ENCODE results near the gene ST8SIA6.

ST8SIA6 gene

GRCh38 chr10:17282311-17282710 lies 172.1 kb downstream of the ST8SIA6 start:
- no peaks in the 10 kb centered on the region for H3K9me3 ChIP-seq (ENCODE audit: control insufficient read depth, low read length)
- H3K4me2 ChIP-seq (ENCODE audit: low read length): no peak overlapping the region
- H3K36me3 ChIP-seq (ENCODE audit: control insufficient read depth, insufficient read depth, low read length): no peaks in the 10 kb centered on the region
- no peak overlapping the region for H3K27ac ChIP-seq
- H3K9ac ChIP-seq: no peak overlapping the region
- TF ChIP-seq, protein P1, sequence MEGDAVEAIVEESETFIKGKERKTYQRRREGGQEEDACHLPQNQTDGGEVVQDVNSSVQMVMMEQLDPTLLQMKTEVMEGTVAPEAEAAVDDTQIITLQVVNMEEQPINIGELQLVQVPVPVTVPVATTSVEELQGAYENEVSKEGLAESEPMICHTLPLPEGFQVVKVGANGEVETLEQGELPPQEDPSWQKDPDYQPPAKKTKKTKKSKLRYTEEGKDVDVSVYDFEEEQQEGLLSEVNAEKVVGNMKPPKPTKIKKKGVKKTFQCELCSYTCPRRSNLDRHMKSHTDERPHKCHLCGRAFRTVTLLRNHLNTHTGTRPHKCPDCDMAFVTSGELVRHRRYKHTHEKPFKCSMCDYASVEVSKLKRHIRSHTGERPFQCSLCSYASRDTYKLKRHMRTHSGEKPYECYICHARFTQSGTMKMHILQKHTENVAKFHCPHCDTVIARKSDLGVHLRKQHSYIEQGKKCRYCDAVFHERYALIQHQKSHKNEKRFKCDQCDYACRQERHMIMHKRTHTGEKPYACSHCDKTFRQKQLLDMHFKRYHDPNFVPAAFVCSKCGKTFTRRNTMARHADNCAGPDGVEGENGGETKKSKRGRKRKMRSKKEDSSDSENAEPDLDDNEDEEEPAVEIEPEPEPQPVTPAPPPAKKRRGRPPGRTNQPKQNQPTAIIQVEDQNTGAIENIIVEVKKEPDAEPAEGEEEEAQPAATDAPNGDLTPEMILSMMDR (IDR thresholded peaks at IDR 0.05): no peak
- H3K79me2 ChIP-seq: no peaks in the 10 kb centered on the region
- H2AFZ ChIP-seq: no peak overlapping the region
- H3K4me3 ChIP-seq (ENCODE audit: low read depth, low read length): no peak overlapping the region
- H3K27me3 ChIP-seq (ENCODE audit: control insufficient read depth, insufficient read depth, low read length): no peaks in the 10 kb centered on the region
- H3K4me1 ChIP-seq: no peaks in the 10 kb centered on the region

DNA sequence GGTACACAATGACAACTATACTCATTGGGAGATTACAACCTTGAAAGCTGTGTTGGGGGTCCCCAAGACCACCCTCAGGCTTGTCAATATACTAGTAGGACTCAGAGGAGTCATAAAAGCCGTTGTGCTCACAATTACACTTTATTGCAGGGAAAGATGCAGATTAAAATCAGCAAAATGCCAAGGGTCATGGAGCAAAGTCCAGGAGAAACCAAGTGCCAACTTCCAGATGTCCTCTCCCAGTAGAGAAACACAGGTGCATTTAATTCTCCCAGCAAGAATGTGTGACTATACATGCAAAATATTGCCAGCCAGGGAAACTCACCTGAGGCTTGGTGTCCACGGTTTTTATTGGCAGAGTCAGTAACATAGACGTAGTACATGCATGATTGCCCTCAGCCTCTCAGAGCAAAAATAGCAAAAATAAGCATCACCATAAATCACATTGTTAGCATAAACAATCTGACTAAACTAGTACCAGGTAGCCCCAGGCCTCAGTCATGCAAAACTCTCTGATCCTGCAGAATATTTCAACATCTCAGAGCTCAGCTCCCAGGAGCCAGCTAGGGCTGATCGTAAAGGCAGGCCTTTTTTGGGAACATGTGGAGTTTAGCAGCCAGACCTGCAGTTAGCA lies 175.7 kb downstream of the ST8SIA6 start:
- Histone ChIP-seq H3K27me3 (ENCODE audit: control insufficient read depth, insufficient read depth, low read length) (no peaks in the 10 kb centered on the region), H2AFZ (no peak overlapping the region), H3K79me2 (no peaks in the 10 kb centered on the region), H3K9ac (no peak overlapping the region), H3K9me3 (ENCODE audit: control insufficient read depth, low read length) (no peaks in the 10 kb centered on the region), H3K4me2 (ENCODE audit: low read length) (no peak overlapping the region), H3K36me3 (ENCODE audit: control insufficient read depth, insufficient read depth, low read length) (no peaks in the 10 kb centered on the region), H3K4me1 (no peaks in the 10 kb centered on the region), H3K4me3 (ENCODE audit: low read depth, low read length) (no peak overlapping the region), H3K27ac (no peak overlapping the region)
- TF ChIP-seq, protein P1 (IDR thresholded peaks at IDR 0.05): no peak

DNA sequence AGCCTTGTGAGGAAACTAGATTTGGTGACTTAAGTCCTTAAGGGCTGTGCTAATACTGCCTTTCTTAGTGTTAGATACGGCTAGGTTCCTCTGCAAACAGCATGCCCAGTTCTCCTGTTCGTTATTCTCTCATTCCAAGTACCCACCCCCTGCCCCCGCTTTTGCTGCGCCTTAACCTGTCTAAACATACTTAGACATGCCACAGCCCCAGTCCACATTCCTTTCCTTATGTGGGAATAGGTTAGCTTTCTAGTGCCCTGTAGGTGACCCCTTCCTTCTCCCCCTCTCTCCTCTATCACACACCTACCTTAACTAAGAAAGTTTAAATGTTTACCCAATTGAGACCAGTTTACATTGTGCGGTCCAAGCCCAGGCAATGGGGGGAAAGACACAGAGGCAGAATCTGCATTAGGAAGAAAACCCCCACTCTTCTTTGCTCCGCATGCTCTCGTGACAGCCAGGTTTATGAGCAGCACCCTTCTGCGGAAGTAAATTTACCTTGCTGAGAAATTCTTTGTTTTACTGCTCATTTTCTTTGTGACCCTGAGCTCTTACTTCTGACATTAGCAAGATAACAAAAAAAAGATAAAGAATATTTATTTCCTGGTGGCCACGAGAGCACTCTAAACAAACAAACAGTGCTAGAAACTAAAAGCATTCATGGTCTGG lies 177.5 kb downstream of the ST8SIA6 start:
- Histone ChIP-seq H3K79me2 (no peaks in the 10 kb centered on the region), H3K4me3 (ENCODE audit: low read depth, low read length) (no peak overlapping the region), H3K9me3 (ENCODE audit: control insufficient read depth, low read length) (no peaks in the 10 kb centered on the region), H3K27ac (no peak overlapping the region), H3K4me1 (no peaks in the 10 kb centered on the region), H3K9ac (no peak overlapping the region), H3K27me3 (ENCODE audit: control insufficient read depth, insufficient read depth, low read length) (no peaks in the 10 kb centered on the region), H3K36me3 (ENCODE audit: control insufficient read depth, insufficient read depth, low read length) (no peaks in the 10 kb centered on the region), H3K4me2 (ENCODE audit: low read length) (no peak overlapping the region), H2AFZ (no peak overlapping the region)
- TF ChIP-seq, protein P1 (IDR thresholded peaks at IDR 0.05): no peak

DNA sequence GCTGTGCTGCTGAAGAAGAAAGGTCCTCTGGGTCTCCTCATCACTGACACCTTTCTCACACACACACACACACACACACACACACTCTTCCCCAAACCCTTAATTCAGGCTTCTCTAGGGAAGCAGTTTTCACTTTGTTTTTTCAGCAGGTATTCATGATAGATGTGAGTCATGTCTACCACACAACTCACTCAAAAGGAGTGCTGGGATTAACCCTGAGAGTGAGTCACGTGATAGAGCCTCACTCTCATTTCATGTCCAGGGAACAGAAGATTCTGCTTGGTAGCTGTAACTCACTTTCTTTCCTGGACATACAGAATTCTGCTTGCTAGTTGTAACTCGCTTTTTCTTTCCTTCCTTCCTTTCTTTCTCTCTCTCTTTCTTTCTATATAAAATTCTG lies 181.0 kb downstream of the ST8SIA6 start:
- TF ChIP-seq, protein P1 (IDR thresholded peaks at IDR 0.05): no peak
- H3K4me1 ChIP-seq: no peaks in the 10 kb centered on the region
- no peak overlapping the region for H3K9ac ChIP-seq

DNA sequence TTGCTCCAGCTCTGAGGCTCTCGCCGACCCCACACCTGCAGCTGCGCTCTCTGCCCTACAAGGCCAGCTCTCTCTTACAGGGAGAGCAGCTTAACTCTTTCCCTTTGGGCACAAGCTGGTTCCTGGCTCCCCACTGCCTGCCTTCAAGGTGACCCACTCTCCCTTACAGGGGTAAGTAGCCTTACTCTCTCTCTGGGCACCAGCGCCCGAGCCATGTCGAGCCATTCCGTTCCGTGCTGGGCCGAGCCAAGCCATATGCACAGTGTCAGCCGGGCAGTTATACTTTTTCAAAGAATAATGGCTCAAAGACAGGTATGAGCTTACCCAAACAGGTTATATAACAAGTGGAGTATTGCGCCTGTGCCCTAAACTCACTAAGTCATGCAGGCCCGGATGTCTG lies 181.7 kb downstream of the ST8SIA6 start:
- no peaks in the 10 kb centered on the region for H3K27me3 ChIP-seq (ENCODE audit: control insufficient read depth, insufficient read depth, low read length)
- H3K4me1 ChIP-seq: no peaks in the 10 kb centered on the region
- no peak overlapping the region for H2AFZ ChIP-seq
- TF ChIP-seq, protein P1 (IDR thresholded peaks at IDR 0.05): no peak
- no peaks in the 10 kb centered on the region for H3K9me3 ChIP-seq (ENCODE audit: control insufficient read depth, low read length)
- no peak overlapping the region for H3K27ac ChIP-seq
- H3K9ac ChIP-seq: no peak overlapping the region
- no peak overlapping the region for H3K4me2 ChIP-seq (ENCODE audit: low read length)
- H3K36me3 ChIP-seq (ENCODE audit: control insufficient read depth, insufficient read depth, low read length): no peaks in the 10 kb centered on the region
- no peak overlapping the region for H3K4me3 ChIP-seq (ENCODE audit: low read depth, low read length)
- H3K79me2 ChIP-seq: no peaks in the 10 kb centered on the region

More for the DNA sequence above, 181.0 kb downstream of the ST8SIA6 start:
- Histone ChIP-seq H3K79me2 (no peaks in the 10 kb centered on the region), H3K4me2 (ENCODE audit: low read length) (no peak overlapping the region), H3K9me3 (ENCODE audit: control insufficient read depth, low read length) (no peaks in the 10 kb centered on the region), H3K27me3 (ENCODE audit: control insufficient read depth, insufficient read depth, low read length) (no peaks in the 10 kb centered on the region), H3K4me3 (ENCODE audit: low read depth, low read length) (no peak overlapping the region), H3K27ac (no peak overlapping the region), H2AFZ (no peak overlapping the region), H3K36me3 (ENCODE audit: control insufficient read depth, insufficient read depth, low read length) (no peaks in the 10 kb centered on the region)
